RWPE2 (cell line): ENCODE data around the gene HHAT.

Experiments
- ATAC-seq: fragments of 200-7000 bp; cut with Tn5 transposase; 3 replicates; pipeline ENCODE4 v1.9.1; 2021; ENCODE audit warnings: low read depth
- DNase-seq: peaks from one replicate; pipeline ENCODE4 v3.0.0-alpha.2; 2020; ENCODE audit warnings: low spot score
- H3K27ac ChIP-seq: fragments of 450-650 bp; 2 replicates; pipeline ENCODE4 v1.5.1; 2017; ENCODE audit warnings: mild to moderate bottlenecking; ENCODE audit not compliant: poor library complexity, severe bottlenecking
- H3K27me3 ChIP-seq: fragments of 250-450 bp; sonication (Bioruptor Pico); 2 replicates; pipeline ENCODE4 v1.5.1; 2021; ENCODE audit warnings: mild to moderate bottlenecking, moderate library complexity; ENCODE audit not compliant: insufficient read depth, poor library complexity, severe bottlenecking
- H3K36me3 ChIP-seq: fragments of 250-450 bp; sonication (Bioruptor Pico); 2 replicates; pipeline ENCODE4 v1.5.1; 2020; ENCODE audit warnings: low read depth, mild to moderate bottlenecking, moderate library complexity
- H3K4me1 ChIP-seq: fragments of 250-450 bp; sonication (Bioruptor Pico); 2 replicates; pipeline ENCODE4 v1.5.1; 2021; ENCODE audit warnings: mild to moderate bottlenecking, moderate library complexity; ENCODE audit not compliant: insufficient read depth, poor library complexity, severe bottlenecking
- H3K4me3 ChIP-seq: fragments of 250-450 bp; sonication (Bioruptor Pico); 2 replicates; pipeline ENCODE4 v1.5.1; 2021; ENCODE audit warnings: mild to moderate bottlenecking, moderate library complexity; ENCODE audit not compliant: severe bottlenecking
- H3K9me3 ChIP-seq: fragments of 250-450 bp; sonication (Bioruptor Pico); 2 replicates; pipeline ENCODE4 v1.5.1; 2021; ENCODE audit warnings: mild to moderate bottlenecking, moderate library complexity; ENCODE audit not compliant: severe bottlenecking
- CTCF ChIP-seq: fragments of 450-650 bp; IDR thresholded peaks from one replicate; pipeline ENCODE4 v1.5.1; 2017; ENCODE audit warnings: mild to moderate bottlenecking, moderate library complexity; ENCODE audit not compliant: poor library complexity, severe bottlenecking

The HHAT gene

DNA sequence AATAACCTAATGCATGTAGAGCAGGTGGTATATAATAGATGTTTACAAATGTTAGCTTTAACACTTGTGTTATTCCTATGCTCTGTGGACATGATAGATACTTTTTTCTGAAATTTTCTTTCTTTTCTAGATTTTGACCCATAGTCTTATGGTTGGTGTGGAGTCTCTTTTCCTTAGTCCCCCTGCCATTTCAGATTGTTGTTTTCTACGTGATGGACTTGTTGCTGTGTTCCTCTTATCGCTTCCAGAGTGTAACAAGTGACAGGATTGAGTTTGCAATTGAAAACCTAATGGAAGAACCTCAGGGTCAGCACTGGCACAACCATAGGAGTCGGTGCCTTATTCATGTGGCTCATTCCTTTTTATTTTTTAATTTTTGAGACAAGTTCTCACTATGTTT, 136.4 kb downstream of the HHAT start:
- DNase-seq: no peak
- no peaks in the 10 kb centered on the region for H3K4me1 ChIP-seq

GRCh38 chr1:210467440-210468043, 138.8 kb downstream of the HHAT start:
- Histone ChIP-seq H3K27me3 (no peaks in the 10 kb centered on the region), H3K4me1 (no peaks in the 10 kb centered on the region), H3K9me3 (no peaks in the 10 kb centered on the region), H3K36me3 (no peaks in the 10 kb centered on the region), H3K4me3 (no peak overlapping the region), H3K27ac (no peak overlapping the region)
- no peak for TF ChIP-seq CTCF
- DNase-seq (no peak), ATAC-seq (no peak)

More for the DNA sequence above, 136.4 kb downstream of the HHAT start:
- no peak overlapping the region for H3K4me3 ChIP-seq
- H3K27ac ChIP-seq: no peak overlapping the region
- ATAC-seq: no peak
- H3K9me3 ChIP-seq: no peaks in the 10 kb centered on the region
- no peak for TF ChIP-seq CTCF
- H3K27me3 ChIP-seq: no peaks in the 10 kb centered on the region
- H3K36me3 ChIP-seq: no peaks in the 10 kb centered on the region

- TF ChIP-seq CTCF: no peak
- H3K9me3 ChIP-seq: no peaks in the 10 kb centered on the region
- no peak overlapping the region for H3K27ac ChIP-seq
- ATAC-seq: no peak
- H3K4me1 ChIP-seq: no peaks in the 10 kb centered on the region
- no peaks in the 10 kb centered on the region for H3K27me3 ChIP-seq
- H3K36me3 ChIP-seq: no peaks in the 10 kb centered on the region
- H3K4me3 ChIP-seq: no peak overlapping the region
- DNase-seq: no peak
These were observed 140.7 kb downstream of the HHAT start for GRCh38 chr1:210469441-210469840.

DNA sequence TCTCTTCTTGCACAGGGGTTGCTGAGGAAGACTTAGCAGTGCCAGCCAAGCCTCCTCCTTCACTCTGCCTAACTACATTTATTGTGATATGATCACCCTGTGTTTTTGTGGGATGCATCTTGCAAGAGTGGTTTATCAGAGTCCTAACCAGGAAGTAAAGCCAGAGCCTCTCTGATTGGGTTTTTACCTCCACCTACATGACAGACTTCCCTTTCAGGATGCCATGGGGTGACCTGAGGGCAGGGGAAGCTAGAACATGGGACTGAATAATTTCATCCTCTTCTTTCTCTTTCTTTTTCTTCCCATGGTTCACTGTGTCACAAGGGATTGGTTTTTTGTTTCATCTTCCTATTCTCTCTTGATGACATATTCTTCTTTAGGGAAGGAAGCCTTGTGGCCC, 146.6 kb downstream of the HHAT start:
- Histone ChIP-seq H3K27me3 (no peaks in the 10 kb centered on the region), H3K36me3 (no peaks in the 10 kb centered on the region), H3K4me1 (no peaks in the 10 kb centered on the region), H3K27ac (no peak overlapping the region), H3K4me3 (no peak overlapping the region), H3K9me3 (no peaks in the 10 kb centered on the region)
- no peak for TF ChIP-seq CTCF
- no peak for DNase-seq
- no peak for ATAC-seq

- Histone ChIP-seq H3K36me3 (no peaks in the 10 kb centered on the region), H3K4me1 (no peaks in the 10 kb centered on the region), H3K27me3 (no peaks in the 10 kb centered on the region), H3K27ac (no peak overlapping the region), H3K9me3 (no peaks in the 10 kb centered on the region), H3K4me3 (no peak overlapping the region)
- no peak for DNase-seq
- ATAC-seq: no peak
- no peak for TF ChIP-seq CTCF
These were observed 147.1 kb downstream of the HHAT start for GRCh38 chr1:210475806-210476205.
